ENCODE measurements around the gene WNK1.

DNA sequence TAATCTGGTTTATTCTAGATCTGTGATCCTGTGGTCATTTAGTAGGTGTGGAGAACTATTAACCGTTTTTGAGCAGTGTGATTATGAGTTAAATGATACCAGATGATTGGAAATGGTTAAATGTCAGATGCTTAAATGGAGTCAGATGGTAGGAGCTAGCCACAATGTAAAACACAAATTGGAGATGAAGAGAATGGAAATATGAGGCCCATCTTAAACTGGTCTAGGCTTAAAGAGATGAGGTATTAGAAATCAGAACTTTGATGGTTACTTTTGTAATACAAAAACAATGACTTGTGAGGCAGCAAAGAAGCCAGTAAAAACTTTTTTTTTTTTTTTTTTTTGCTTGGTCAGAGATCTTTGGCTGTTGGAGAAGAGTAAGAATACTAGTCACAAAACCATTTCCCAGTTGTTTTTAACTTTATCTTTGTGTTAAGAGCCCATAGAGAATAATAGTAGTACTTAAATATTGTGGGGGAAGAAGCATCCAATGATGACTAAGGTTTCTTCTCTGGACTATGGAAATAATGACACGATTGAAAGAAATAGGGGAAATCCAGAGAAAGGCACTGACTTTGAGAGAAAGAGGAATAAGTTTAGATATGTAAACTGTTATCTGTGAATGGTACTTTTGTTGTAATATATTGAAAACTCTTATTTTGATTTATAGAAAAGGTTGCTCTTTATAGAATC lies 95.9 kb downstream of the WNK1 start:
- TF ChIP-seq, protein P1, sequence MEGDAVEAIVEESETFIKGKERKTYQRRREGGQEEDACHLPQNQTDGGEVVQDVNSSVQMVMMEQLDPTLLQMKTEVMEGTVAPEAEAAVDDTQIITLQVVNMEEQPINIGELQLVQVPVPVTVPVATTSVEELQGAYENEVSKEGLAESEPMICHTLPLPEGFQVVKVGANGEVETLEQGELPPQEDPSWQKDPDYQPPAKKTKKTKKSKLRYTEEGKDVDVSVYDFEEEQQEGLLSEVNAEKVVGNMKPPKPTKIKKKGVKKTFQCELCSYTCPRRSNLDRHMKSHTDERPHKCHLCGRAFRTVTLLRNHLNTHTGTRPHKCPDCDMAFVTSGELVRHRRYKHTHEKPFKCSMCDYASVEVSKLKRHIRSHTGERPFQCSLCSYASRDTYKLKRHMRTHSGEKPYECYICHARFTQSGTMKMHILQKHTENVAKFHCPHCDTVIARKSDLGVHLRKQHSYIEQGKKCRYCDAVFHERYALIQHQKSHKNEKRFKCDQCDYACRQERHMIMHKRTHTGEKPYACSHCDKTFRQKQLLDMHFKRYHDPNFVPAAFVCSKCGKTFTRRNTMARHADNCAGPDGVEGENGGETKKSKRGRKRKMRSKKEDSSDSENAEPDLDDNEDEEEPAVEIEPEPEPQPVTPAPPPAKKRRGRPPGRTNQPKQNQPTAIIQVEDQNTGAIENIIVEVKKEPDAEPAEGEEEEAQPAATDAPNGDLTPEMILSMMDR (IDR thresholded peaks at IDR 0.05; ENCODE audit: poor library complexity, severe bottlenecking): no peak
- TF ChIP-seq MXI1 (conservative IDR thresholded peaks at IDR 0.05; ENCODE audit: poor library complexity, severe bottlenecking) (no peak), EP300 (conservative IDR thresholded peaks at IDR 0.05; ENCODE audit: poor library complexity, severe bottlenecking) (no peak), POLR2AphosphoS5 (IDR thresholded peaks at IDR 0.05) (no peak)
